Activated T-cell treated with anti-CD3 and anti-CD28 coated beads, Interleukin-2, amount 50 U/mL, for 4 hours (primary cell): ENCODE data around the gene ASGR1. TPM values are rescaled to one million over a fixed set of nuclear protein-coding genes. Genes with fewer than 3 reads are reported as not detected.

Source experiments
- ATAC-seq, 2 donors: fragments of 200-7000 bp; cut with Tn5 transposase; one replicate each; pipeline ENCODE4 v1.10.0; 2021
- DNase-seq: peaks from one replicate; pipeline ENCODE4 v3.0.0-alpha.2; 2020
- H3K27me3 Mint-ChIP-seq: one replicate; pipeline ENCODE4 v1.8.0; 2021; ENCODE audit warnings: low read depth, mixed read lengths
- H3K36me3 Mint-ChIP-seq: one replicate; pipeline ENCODE4 v1.8.0; 2022; ENCODE audit warnings: mixed read lengths; ENCODE audit not compliant: insufficient read depth
- H3K4me1 Mint-ChIP-seq: one replicate; pipeline ENCODE4 v1.8.0; 2021; ENCODE audit warnings: low read depth, mixed read lengths
- H3K4me3 Mint-ChIP-seq: one replicate; pipeline ENCODE4 v1.8.0; 2021; ENCODE audit warnings: mild to moderate bottlenecking, moderate library complexity, mixed read lengths
- H3K9me3 Mint-ChIP-seq: one replicate; pipeline ENCODE4 v1.8.0; 2021; ENCODE audit warnings: mixed read lengths
- total RNA-seq, 3 donors: library from RNA; stranded (reverse); gene quantifications; one replicate each; pipeline ENCODE4 v1.2.1, GENCODE V29; 2021

ASGR1 gene, protein sequence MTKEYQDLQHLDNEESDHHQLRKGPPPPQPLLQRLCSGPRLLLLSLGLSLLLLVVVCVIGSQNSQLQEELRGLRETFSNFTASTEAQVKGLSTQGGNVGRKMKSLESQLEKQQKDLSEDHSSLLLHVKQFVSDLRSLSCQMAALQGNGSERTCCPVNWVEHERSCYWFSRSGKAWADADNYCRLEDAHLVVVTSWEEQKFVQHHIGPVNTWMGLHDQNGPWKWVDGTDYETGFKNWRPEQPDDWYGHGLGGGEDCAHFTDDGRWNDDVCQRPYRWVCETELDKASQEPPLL
- total RNA-seq = 1 to 10 TPM in 2 of 3 donors, under 1 TPM in 1; 0.63 to 1.3 (median 1.1) TPM

- Mint-ChIP-seq H3K4me1 (peaks cover 10% of the 10 kb centered on the region), H3K4me3 (no peak within 1 kb of the TSS), H3K36me3 (no peaks in the 10 kb centered on the region), H3K27me3 (peaks cover 13% of the 10 kb centered on the region), H3K9me3 (no peaks in the 10 kb centered on the region)
- ATAC-seq = no peak
- DNase-seq = no peak
Observed at GRCh38 chr17:7179317-7180254, at the start of gene ASGR1. Gene ASGR1, minus strand, starts transcription at chr17:7179370. Its CDS starts 807 bp downstream, at chr17:7178563.

- no peaks in the 10 kb centered on the region for H3K9me3 Mint-ChIP-seq
- peaks cover 28% of the 10 kb centered on the region for H3K4me1 Mint-ChIP-seq
- DNase-seq (no peak), ATAC-seq (no peak)
- H3K36me3 Mint-ChIP-seq = peaks cover 21% of the 10 kb centered on the region
- no peak overlapping the region for H3K4me3 Mint-ChIP-seq
- H3K27me3 Mint-ChIP-seq = no peaks in the 10 kb centered on the region
Observed at GRCh38 chr17:7228920-7229319, 49.8 kb upstream of the ASGR1 start.

DNA sequence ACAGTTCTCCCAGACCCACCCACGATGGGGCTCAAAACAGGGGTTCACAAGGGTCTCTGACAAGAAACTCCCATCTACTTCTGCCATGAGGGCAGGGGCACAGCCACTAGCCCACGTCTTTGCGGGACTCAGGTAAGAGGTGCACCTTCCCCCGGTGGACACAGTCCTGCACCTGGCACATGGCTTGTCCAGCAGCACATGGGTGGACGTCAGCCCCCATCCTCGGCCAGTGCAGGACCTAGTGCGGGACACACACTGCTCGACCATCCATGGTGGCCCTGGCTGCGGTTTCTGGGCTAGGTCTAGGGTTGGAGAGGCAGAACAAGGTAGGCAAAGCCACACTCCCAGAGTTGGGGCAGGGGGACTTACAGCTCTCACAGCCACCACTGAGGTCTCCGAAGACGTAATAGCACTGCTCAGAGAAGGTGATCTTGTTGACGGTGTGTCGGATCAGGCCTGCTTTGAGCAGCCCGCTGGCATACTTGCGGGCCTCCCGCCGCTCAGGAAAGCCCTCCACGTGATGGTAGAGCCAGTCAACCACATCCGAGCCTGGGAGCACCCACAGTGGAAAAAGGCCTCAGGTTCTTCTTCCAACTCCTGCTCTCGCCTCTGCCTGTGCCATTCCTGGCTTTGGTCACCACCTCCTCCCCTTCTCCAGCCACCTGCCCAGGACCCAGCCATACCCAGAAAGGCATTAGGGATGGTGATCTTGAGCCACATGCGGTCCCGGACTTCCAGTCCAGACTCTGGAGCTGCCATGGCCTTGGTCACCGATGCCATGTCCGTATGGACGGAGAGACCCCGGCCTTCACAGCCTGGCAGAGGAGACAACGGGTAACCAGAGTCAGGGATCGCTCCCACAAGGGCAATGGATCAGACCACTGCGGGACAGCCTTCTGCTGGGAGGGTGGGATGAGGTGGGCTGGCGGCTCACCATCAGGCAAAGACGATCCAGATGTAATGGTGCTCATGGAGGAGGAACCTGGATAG lies 47.8 kb upstream of the ASGR1 start:
- no peak for ATAC-seq
- peaks cover 12% of the 10 kb centered on the region for H3K4me1 Mint-ChIP-seq
- no peak for DNase-seq
- H3K4me3 Mint-ChIP-seq = no peak overlapping the region
- peaks cover 29% of the 10 kb centered on the region for H3K36me3 Mint-ChIP-seq
- H3K9me3 Mint-ChIP-seq = no peaks in the 10 kb centered on the region
- H3K27me3 Mint-ChIP-seq = no peaks in the 10 kb centered on the region

DNA sequence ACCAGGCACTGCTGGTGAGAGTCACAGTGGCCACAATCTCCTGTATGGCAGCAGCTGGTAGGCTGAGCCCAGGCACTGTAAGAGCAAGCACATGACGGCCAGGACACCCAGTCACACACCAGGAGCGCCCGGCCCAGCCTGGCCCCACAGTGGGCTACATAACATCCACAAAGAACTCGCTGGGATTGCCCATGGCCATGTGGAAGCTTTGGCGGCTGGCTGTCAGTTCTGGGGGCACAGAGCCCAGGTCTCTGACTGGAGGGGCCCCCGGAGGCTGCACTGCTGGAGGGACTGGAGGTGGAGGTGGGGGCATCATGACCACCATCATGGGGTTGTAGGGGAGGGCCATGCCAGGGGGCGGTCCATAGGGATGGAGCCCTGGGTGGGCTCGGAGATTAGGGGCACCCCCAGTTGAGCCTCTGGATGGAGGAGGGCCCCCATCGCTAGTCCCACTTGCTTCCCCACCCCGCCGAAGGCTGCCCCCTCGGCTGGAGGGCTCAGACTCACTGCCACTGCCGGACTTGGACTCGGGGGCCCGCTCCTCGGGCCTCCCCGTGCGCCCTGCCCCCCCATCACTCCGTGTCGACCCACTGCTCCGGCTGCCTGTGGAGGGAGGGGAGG lies 46.7 kb upstream of the ASGR1 start:
- ATAC-seq (no peak), DNase-seq (no peak)
- Mint-ChIP-seq H3K27me3 (no peaks in the 10 kb centered on the region), H3K4me3 (no peak overlapping the region), H3K4me1 (peaks cover 15% of the 10 kb centered on the region), H3K36me3 (peaks cover 30% of the 10 kb centered on the region), H3K9me3 (no peaks in the 10 kb centered on the region)

- DNase-seq = no peak
- Mint-ChIP-seq H3K9me3 (no peaks in the 10 kb centered on the region), H3K4me1 (peaks cover 20% of the 10 kb centered on the region), H3K4me3 (no peak overlapping the region), H3K27me3 (no peaks in the 10 kb centered on the region), H3K36me3 (peaks cover 26% of the 10 kb centered on the region)
- no peak for ATAC-seq
Observed at GRCh38 chr17:7224661-7225111, 45.5 kb upstream of the ASGR1 start.

- ATAC-seq (no peak), DNase-seq (no peak)
- Mint-ChIP-seq H3K4me3 (no peak overlapping the region), H3K9me3 (no peaks in the 10 kb centered on the region), H3K36me3 (peaks cover 24% of the 10 kb centered on the region), H3K27me3 (no peaks in the 10 kb centered on the region), H3K4me1 (peaks cover 26% of the 10 kb centered on the region)
Observed at GRCh38 chr17:7224110-7224509, 44.9 kb upstream of the ASGR1 start.

DNA sequence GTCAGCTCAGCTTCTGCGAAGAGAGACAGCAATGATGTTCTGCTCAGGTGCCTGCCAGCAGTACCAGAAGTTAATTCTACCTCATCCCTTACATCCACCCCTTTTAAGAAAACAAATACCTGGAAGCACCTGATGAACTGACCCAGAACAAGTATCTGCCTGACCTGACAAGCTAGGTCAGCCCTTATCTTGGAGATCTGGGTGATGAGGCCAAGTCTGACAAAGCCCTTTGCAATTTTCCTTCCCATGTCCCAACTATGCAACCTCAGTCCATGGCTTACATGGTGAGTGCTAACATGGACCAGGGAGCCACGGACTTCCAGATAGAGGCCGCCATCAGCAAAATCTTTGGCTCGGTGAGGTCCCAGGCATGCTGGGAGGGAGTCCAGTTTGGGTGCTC lies 44.2 kb upstream of the ASGR1 start:
- no peak for ATAC-seq
- Mint-ChIP-seq H3K27me3 (no peaks in the 10 kb centered on the region), H3K4me1 (peaks cover 32% of the 10 kb centered on the region), H3K4me3 (no peak overlapping the region), H3K36me3 (peaks cover 20% of the 10 kb centered on the region), H3K9me3 (no peaks in the 10 kb centered on the region)
- DNase-seq = no peak

- DNase-seq (no peak), ATAC-seq (no peak)
- H3K9me3 Mint-ChIP-seq = no peaks in the 10 kb centered on the region
- peaks cover 17% of the 10 kb centered on the region for H3K36me3 Mint-ChIP-seq
- peaks cover 33% of the 10 kb centered on the region for H3K4me1 Mint-ChIP-seq
- no peak overlapping the region for H3K4me3 Mint-ChIP-seq
- no peaks in the 10 kb centered on the region for H3K27me3 Mint-ChIP-seq
Observed at GRCh38 chr17:7222972-7223292, 43.8 kb upstream of the ASGR1 start.

DNA sequence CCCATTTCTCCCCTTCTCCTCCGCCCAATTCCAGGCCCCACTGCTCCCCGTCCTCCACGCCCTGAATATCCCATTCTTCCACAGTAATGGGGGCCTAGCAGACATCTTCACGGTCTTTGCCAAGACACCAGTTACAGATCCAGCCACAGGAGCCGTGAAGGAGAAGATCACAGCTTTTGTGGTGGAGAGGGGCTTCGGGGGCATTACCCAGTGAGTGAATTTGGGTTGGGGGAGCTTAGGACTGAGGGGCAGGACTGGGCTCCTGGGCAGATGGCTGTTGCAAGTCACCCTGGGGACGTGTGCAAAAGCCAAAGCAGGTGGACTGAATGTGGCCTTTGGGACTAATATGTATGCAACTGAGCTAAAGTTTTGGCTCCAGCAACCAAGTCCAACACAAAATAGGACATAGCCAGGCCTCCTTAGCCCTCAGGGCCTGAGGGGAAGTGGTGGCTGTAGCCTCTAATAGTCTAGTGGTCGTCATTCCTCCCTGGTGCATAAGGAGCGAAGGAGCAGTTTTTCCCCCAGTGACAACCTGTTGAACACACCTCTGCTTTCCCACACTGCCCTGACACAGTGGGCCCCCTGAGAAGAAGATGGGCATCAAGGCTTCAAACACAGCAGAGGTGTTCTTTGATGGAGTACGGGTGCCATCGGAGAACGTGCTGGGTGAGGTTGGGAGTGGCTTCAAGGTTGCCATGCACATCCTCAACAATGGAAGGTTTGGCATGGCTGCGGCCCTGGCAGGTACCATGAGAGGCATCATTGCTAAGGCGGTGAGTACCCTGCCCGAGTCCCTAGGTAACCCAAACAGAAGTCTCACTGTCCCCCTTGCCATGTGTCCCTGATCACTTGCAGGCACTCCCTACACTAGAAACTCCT lies 43.2 kb upstream of the ASGR1 start:
- Mint-ChIP-seq H3K4me1 (peaks cover 36% of the 10 kb centered on the region), H3K9me3 (no peaks in the 10 kb centered on the region), H3K4me3 (peak overlapping the region; percentile 1), H3K27me3 (no peaks in the 10 kb centered on the region), H3K36me3 (peaks cover 15% of the 10 kb centered on the region)
- no peak for ATAC-seq
- no peak for DNase-seq

DNA sequence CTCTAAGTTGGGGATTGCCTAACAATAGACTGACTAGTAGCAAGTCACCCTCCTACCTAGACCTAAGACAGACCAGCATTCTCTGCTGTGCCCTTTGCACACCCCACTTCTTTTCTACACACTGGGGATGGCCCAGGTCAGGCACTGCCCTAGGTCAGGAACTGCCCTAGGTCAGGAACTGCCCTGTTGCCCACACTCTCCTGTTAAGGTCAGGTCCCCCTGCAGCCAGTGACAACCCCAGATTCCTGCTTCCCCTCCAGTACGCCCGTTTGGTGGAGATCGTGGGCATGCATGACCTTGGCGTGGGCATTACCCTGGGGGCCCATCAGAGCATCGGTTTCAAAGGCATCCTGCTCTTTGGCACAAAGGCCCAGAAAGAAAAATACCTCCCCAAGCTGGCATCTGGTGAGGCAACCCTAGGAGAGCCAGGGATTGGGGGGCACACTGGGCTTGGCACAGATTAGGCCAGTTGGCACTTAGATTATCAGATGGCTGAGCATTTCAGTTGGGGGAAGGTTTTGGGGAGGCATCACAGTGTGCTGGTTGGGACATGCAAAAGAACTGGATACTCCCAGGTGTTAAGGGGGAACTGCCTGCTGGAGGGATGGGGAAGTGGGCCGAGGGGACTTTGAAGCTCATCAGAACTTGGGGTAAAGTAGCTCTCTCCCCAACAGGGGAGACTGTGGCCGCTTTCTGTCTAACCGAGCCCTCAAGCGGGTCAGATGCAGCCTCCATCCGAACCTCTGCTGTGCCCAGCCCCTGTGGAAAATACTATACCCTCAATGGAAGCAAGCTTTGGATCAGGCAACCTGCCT lies 42.3 kb upstream of the ASGR1 start:
- peaks cover 40% of the 10 kb centered on the region for H3K4me1 Mint-ChIP-seq

DNA sequence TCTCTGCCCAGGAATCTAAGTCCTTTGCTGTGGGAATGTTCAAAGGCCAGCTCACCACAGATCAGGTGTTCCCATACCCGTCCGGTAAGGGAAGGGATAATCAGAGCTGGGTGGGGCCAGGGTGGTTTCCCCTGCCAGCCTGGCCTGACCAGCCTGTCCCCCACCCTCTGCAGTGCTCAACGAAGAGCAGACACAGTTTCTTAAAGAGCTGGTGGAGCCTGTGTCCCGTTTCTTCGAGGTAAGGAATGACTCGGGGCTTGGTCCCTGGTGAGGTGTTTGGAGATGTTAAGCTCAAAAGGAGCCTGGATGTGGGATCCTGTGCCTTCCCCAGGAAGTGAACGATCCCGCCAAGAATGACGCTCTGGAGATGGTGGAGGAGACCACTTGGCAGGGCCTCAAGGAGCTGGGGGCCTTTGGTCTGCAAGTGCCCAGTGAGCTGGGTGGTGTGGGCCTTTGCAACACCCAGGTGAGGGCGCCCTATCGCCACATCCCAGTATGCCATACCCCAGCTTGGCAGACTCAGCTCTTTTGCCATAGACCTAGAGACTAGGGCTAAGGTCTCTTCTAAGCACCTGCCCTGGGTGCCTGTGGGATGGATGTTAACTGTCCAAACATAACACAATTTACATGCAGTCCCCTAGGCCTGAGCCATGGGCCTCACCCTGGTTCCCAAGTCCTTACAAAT lies 41.6 kb upstream of the ASGR1 start:
- H3K9me3 Mint-ChIP-seq = no peaks in the 10 kb centered on the region
- DNase-seq (peak; percentile 55), ATAC-seq (peak; percentile 44)
- peaks cover 15% of the 10 kb centered on the region for H3K36me3 Mint-ChIP-seq
- peaks cover 48% of the 10 kb centered on the region for H3K4me1 Mint-ChIP-seq
- peak overlapping the region; percentile 94 for H3K4me3 Mint-ChIP-seq
- no peaks in the 10 kb centered on the region for H3K27me3 Mint-ChIP-seq

More for the DNA sequence above, 42.3 kb upstream of the ASGR1 start:
- peak overlapping the region; percentile 94 for H3K4me3 Mint-ChIP-seq
- no peaks in the 10 kb centered on the region for H3K9me3 Mint-ChIP-seq
- ATAC-seq = no peak
- peaks cover 15% of the 10 kb centered on the region for H3K36me3 Mint-ChIP-seq
- DNase-seq = no peak
- H3K27me3 Mint-ChIP-seq = no peaks in the 10 kb centered on the region
